SHP77 treated with DMSO at 0.1 percent for 48 hours (cell line): ENCODE results near the gene WRAP53.
"Not testable (repeated sequence)": the region's sequence is repeated elsewhere in the genome, so short reads cannot be mapped to it uniquely, and the experiment has no call there.

Experiments
- DNase-seq: peaks from one replicate; lab custom pipeline; 2025; lab: John Stamatoyannopoulos, UW

The WRAP53 gene

GRCh38 chr17:7687908-7688807 lies at the start of gene WRAP53:
Gene WRAP53 (plus strand): TSS chr17:7688477. CDS start chr17:7688649, 172 bp downstream.
- DNase-seq = peak; percentile 98

GRCh38 chr17:7640783-7641182 lies 47.5 kb upstream of the WRAP53 start:
- DNase-seq = no peak

DNA sequence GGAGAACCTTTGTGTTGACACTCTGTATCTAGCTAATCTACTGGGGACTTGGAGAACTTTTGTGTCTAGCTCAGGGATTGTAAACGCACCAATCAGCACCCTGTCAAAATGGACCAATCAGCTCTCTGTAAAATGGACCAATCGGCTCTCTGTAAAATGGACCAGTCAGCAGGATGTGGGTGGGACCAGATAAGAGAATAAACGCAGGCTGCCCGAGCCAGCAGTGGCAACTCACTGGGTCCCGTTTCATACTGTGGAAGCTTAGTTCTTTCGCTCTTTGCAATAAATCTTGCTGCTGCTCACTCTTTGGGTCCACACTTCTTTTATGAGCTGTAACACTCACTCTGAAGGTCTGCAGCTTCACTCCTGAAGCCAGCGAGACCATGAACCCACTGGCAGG lies 46.6 kb upstream of the WRAP53 start:
- not testable (repeated sequence) for DNase-seq

DNA sequence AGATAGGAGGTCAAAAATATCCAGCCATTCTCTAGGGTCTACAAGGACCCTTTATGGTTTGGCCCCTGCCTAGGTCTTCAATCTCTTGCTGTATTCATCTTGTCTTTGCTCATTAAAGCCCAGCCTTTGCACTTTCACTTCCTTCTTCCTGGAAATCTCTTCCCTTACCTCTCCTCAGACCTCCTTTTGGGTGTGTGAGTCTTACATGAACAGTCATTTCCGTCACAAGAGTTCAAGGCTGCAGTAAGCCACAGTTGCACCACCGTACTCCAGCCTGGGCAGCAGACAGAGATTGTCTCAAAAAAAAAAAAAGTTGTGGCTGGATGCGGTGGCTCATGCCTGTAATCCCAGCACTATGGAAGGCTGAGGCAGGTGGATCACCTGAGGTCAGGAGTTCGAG lies 43.5 kb upstream of the WRAP53 start:
- no peak for DNase-seq

- no peak for DNase-seq
Observed at GRCh38 chr17:7646457-7646856, 41.8 kb upstream of the WRAP53 start.

DNA sequence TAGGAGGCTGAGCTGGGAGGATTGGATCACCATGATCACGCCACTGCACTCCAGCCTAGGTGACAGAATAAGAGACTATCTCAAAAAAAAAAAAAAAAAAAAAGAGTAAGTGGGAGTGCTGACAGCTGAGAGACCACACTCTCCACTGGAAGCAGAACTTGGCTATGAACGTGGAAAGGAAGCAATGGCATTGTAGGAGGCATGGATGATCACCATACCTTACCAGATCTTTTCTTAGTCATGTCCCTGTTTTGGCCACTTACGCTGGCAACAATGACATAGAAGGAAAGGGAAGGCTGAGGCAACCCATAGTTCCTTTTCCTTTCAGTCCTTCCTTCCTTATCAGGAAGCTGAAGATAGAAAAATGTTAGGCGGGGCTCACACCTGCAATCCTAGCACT lies 41.3 kb upstream of the WRAP53 start:
- DNase-seq = no peak

DNA sequence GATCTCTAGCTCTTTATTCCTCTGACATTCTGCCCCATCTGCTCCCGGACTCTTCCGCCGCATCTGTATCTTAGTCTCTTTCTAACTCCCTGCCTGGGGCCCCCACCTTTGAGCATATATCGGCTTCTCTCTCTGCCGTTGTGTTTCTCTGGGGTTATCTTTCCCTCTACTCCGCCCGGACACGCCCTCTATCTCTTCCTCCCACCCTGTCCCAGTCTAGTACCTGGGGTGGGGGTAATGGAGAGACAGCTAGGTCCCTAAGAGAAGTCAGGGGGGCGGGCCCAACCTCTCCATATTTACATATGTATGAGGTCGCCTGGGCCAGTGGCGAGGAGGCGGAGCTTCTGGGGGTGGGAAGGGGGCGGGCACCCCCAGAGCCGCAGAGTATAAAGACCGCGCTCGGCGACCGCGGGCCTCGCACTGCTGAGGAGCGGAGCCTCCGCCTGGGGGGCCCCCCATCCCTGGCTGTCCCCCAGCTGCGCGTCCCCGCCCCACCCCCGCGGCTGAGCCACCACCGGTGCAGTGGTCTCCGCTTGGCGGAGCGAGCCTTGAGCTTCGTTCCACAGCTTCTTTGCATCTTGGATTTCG lies 37.7 kb upstream of the WRAP53 start, which contains the start of gene ATP1B2:
ATP1B2 (plus strand) TSS at position 418 of the 588 bp plus-strand sequence. CDS start 593 bp downstream, outside the sequence.
- no peak for DNase-seq

GRCh38 chr17:7651097-7651664 lies 37.1 kb upstream of the WRAP53 start:
- DNase-seq = no peak

GRCh38 chr17:7651665-7652387 lies 36.5 kb upstream of the WRAP53 start:
- no peak for DNase-seq

DNA sequence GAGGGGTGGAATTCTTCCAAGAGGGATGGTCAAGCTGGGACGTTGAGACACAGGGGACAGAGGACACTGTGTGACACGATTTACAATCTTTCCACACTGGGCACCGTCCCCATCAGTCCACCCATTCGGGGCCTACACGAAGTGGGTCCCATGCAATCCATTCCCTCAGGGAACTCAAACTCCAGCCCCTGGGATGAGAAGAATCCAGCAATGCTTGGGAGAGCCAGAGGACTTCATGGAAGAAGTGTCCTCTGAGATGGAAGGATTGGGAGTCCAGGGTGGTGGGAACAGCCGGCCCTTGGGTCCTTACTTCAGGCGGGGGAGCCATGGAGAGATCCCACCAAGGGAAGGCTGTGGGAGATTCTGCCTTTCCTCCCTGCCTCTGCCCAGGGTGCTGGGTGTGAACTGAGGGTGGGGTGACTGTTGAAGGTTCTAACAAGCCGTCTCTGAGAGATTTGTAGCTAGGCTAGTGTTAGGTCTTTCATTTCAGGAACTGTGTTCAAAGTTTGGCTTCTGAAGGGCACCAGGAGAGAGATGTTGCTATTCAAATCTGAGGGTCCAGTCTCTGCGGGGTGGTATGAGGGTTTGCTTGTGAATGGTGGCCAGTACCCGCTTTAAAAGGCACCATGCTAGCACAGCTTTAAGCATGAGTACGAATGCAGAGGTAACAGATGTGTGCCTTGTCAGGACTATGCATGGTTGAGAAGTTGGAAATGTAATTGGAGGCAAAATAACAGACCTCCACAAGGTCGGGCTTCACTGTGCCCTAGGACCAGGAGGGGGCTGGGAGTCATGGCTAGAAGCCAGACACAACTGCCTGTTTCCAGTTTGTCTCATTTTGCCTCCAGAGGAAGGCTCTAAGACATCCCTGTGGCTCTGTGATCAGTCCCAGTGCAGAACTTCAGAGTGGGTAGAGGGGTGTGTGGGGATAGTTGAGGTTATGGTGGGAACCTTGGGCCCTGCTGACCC lies 35.6 kb upstream of the WRAP53 start:
- no peak for DNase-seq

- no peak for DNase-seq
Observed at GRCh38 chr17:7654832-7655540, 33.3 kb upstream of the WRAP53 start.

- DNase-seq = no peak
Observed at GRCh38 chr17:7655541-7655840, 32.8 kb upstream of the WRAP53 start.

- no peak for DNase-seq
Observed at GRCh38 chr17:7656958-7657609, 31.2 kb upstream of the WRAP53 start.

DNA sequence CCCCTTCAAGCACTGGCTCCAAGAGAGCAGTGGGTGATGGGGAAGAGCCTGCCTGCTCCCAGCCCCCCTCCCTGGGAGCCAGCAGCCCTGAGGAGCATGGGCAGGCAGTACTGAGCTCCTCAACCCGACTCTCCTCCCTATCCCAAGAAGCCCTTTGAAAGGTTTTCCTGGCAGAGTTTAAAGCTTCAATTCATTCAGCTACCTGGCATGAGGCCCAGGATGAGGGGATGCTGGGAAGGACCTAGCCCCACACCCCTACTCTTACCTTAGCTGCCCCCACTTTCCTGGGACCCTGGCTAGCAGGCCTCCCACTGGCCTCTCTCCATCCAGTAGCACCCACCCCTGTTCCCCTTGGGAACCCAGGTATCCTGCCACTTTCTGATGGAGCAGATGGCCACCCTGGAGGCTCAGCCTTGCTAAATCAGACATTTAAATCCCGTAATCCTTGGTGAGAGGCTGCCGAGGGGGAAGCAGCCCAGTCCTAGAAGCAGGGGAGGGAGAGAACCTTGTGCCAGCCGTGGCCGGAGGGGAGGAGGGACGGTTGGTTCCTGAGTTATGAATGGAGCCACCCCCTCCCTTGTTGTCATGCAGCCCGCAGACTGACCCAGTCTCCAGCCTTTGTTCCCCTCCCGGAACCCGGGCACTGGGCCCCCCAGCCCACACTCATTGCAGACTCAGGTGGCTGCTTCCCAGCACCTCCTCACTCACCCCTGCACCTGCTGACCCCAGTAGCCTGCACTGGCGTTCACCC lies 20.4 kb upstream of the WRAP53 start:
- DNase-seq = no peak

- no peak for DNase-seq
Observed at GRCh38 chr17:7668482-7668881, 19.8 kb upstream of the WRAP53 start.

- DNase-seq = no peak
Observed at GRCh38 chr17:7673239-7673638, 15.0 kb upstream of the WRAP53 start.

- no peak for DNase-seq
Observed at GRCh38 chr17:7674934-7675333, 13.3 kb upstream of the WRAP53 start.

DNA sequence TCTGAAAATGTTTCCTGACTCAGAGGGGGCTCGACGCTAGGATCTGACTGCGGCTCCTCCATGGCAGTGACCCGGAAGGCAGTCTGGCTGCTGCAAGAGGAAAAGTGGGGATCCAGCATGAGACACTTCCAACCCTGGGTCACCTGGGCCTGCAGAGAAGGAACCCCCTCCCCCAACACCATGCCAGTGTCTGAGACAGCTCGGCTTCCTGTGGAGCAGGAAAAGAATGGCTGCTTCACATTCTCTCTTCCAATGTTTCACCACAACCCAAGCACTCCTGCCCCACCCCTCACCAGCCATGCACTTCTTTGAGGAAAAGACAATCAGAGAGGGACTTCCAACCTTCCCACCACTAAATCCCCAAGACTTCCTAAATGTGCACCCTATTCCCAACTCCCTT lies 11.7 kb upstream of the WRAP53 start:
- no peak for DNase-seq

- no peak for DNase-seq
Observed at GRCh38 chr17:7677388-7678067, 10.7 kb upstream of the WRAP53 start.
